Glutamatergic neuron (in vitro differentiated cells): ENCODE data around the gene ANKRD33B. TPM values are rescaled to one million over a fixed set of nuclear protein-coding genes. Genes with fewer than 3 reads are reported as not detected.
"Not testable (repeated sequence)": the region's sequence is repeated elsewhere in the genome, so short reads cannot be mapped to it uniquely, and the experiment has no call there.

Source experiments
- DNase-seq: peaks from one replicate; pipeline ENCODE4 v3.0.0; 2022
- H3K27ac Mint-ChIP-seq: one replicate; pipeline ENCODE4 v1.8.0; 2020; ENCODE audit warnings: mild to moderate bottlenecking, mixed read lengths, inconsistent platforms; ENCODE audit not compliant: unreplicated experiment
- H3K27me3 Mint-ChIP-seq: one replicate; pipeline ENCODE4 v1.8.0; 2020; ENCODE audit warnings: mild to moderate bottlenecking, moderate library complexity, mixed read lengths, inconsistent platforms; ENCODE audit not compliant: unreplicated experiment
- H3K36me3 Mint-ChIP-seq: one replicate; pipeline ENCODE4 v1.8.0; 2020; ENCODE audit warnings: mild to moderate bottlenecking, mixed read lengths, inconsistent platforms; ENCODE audit not compliant: unreplicated experiment
- H3K4me1 Mint-ChIP-seq: one replicate; pipeline ENCODE4 v1.8.0; 2020; ENCODE audit warnings: mild to moderate bottlenecking, low read depth, mixed read lengths, inconsistent platforms; ENCODE audit not compliant: unreplicated experiment
- H3K4me3 Mint-ChIP-seq: one replicate; pipeline ENCODE4 v1.8.0; 2020; ENCODE audit warnings: mild to moderate bottlenecking, mixed read lengths, inconsistent platforms; ENCODE audit not compliant: unreplicated experiment
- H3K9me3 Mint-ChIP-seq: one replicate; pipeline ENCODE4 v1.8.0; 2020; ENCODE audit warnings: mild to moderate bottlenecking, moderate library complexity, mixed read lengths, inconsistent platforms; ENCODE audit not compliant: unreplicated experiment
- total RNA-seq: library from RNA; stranded (reverse); fragmentation: NEBNext Ultra II Directional; extraction: Animal tissue kit (Norgen Biotek cat#: 25700); gene quantifications from one replicate; pipeline ENCODE4 v1.2.1, GENCODE V29; 2021; ENCODE audit not compliant: unreplicated experiment
- TF ChIP-seq, protein P1 (sequence below): fragments of 200-600 bp; sonication (generic); IDR thresholded peaks from one replicate; pipeline ENCODE4 v1.5.0; 2021; ENCODE audit not compliant: partially characterized antibody, unreplicated experiment

ANKRD33B gene
- total RNA-seq, 1 donor from 2014 or later: 14.5 TPM

- TF ChIP-seq, protein P1, sequence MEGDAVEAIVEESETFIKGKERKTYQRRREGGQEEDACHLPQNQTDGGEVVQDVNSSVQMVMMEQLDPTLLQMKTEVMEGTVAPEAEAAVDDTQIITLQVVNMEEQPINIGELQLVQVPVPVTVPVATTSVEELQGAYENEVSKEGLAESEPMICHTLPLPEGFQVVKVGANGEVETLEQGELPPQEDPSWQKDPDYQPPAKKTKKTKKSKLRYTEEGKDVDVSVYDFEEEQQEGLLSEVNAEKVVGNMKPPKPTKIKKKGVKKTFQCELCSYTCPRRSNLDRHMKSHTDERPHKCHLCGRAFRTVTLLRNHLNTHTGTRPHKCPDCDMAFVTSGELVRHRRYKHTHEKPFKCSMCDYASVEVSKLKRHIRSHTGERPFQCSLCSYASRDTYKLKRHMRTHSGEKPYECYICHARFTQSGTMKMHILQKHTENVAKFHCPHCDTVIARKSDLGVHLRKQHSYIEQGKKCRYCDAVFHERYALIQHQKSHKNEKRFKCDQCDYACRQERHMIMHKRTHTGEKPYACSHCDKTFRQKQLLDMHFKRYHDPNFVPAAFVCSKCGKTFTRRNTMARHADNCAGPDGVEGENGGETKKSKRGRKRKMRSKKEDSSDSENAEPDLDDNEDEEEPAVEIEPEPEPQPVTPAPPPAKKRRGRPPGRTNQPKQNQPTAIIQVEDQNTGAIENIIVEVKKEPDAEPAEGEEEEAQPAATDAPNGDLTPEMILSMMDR: no peak
- H3K4me3 Mint-ChIP-seq: no peak overlapping the region
- peaks cover 18% of the 10 kb centered on the region for H3K4me1 Mint-ChIP-seq
- H3K27ac Mint-ChIP-seq: peak overlapping the region; percentile 53
- H3K27me3 Mint-ChIP-seq: peaks cover 5% of the 10 kb centered on the region
- no peak for DNase-seq
- peaks cover 3% of the 10 kb centered on the region for H3K9me3 Mint-ChIP-seq
- H3K36me3 Mint-ChIP-seq: no peaks in the 10 kb centered on the region
Measured at GRCh38 chr5:10607666-10608073, 43.8 kb downstream of the ANKRD33B start.

DNA sequence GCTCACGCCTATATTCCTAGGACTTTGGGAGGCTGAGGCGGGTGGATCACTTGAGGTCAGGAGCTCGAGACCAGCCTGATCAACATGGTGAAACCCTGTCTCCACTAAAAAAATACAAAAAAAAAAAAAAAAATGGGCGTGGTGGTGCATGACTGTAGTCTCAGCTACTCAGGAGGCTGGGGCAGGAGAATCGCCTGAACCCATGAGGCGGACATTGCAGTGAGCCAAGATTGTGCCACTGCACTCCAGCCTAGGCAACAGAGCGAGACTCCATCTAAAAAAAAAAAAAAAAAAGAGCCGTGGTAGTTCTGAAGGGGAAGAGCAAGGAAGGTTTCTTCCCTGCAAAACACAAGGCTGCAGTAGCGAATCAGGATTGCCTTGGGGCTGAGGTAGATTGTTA lies 44.2 kb downstream of the ANKRD33B start:
- H3K4me1 Mint-ChIP-seq: peaks cover 22% of the 10 kb centered on the region
- H3K27me3 Mint-ChIP-seq, H3K4me3 Mint-ChIP-seq, H3K36me3 Mint-ChIP-seq, H3K9me3 Mint-ChIP-seq, DNase-seq: not testable (repeated sequence)
- H3K27ac Mint-ChIP-seq: peak overlapping the region; percentile 53

GRCh38 chr5:10610058-10610457 lies 46.2 kb downstream of the ANKRD33B start:
- Mint-ChIP-seq H3K4me1 (peaks cover 20% of the 10 kb centered on the region), H3K9me3 (peaks cover 3% of the 10 kb centered on the region), H3K36me3 (no peaks in the 10 kb centered on the region), H3K27ac (no peak overlapping the region), H3K27me3 (peaks cover 5% of the 10 kb centered on the region), H3K4me3 (no peak overlapping the region)
- DNase-seq: no peak
- TF ChIP-seq, protein P1: no peak

DNA sequence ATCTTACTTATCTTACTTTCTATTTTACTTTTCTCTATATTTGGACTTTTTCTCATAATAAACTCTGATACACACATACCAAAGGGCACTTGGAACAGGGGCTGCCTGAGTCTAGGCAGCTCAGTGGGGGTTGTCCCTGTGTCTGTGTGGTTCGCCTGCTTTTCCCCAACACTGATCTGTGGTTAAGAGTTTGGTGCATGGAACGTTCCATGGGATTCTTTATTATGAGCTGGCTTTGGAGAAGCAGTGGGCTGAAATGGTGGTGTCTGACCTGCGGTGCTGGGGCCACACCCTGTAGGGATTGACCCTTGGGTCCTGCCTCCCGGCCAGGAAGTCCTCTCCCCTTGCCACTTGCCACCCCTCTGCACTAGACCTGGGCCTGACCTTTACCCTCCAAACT lies 47.4 kb downstream of the ANKRD33B start:
- TF ChIP-seq, protein P1: no peak
- Mint-ChIP-seq H3K9me3 (peaks cover 3% of the 10 kb centered on the region), H3K4me3 (no peak overlapping the region), H3K27me3 (peaks cover 5% of the 10 kb centered on the region), H3K4me1 (peaks cover 19% of the 10 kb centered on the region), H3K36me3 (no peaks in the 10 kb centered on the region), H3K27ac (no peak overlapping the region)
- no peak for DNase-seq

DNA sequence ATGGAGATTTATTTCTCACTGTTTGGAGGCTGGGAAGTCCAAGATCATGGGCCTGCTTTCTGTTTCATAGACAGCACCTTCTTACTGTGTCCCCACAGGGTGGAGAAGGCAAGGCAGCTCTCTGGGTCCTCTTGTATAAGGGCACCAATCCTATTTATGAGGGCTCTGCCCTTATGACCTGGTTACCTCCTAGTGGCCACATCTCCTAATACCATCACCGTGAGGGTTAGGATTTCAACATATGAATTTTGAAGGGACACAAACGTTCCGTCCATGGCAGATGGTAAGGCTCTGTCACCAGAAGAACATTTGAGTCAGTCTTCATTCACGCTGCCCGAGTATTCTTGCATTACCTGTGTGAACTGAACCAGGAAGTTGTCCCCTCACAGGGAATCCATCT lies 48.4 kb downstream of the ANKRD33B start:
- Mint-ChIP-seq H3K27ac (no peak overlapping the region), H3K9me3 (peaks cover 2% of the 10 kb centered on the region), H3K36me3 (no peaks in the 10 kb centered on the region), H3K27me3 (peaks cover 5% of the 10 kb centered on the region), H3K4me3 (no peak overlapping the region), H3K4me1 (peaks cover 18% of the 10 kb centered on the region)
- DNase-seq: no peak
- TF ChIP-seq, protein P1: peak; percentile 17
